ENCODE results near the gene TTC21A. TPM values are rescaled to one million over a fixed set of nuclear protein-coding genes. Genes with fewer than 3 reads are reported as not detected.

TTC21A gene
- polyA plus RNA-seq, 4 donors = 6.0 to 19.9 (median 11.8) TPM

GRCh38 chr3:39096775-39097174, 10.7 kb upstream of the TTC21A start:
- no peak for DNase-seq (ENCODE audit: low read depth in 4 of 4, low spot score in 2 of 4)

GRCh38 chr3:39097716-39098472, 9.6 kb upstream of the TTC21A start:
- no peak for DNase-seq (ENCODE audit: low read depth in 4 of 4, low spot score in 2 of 4)

- DNase-seq (ENCODE audit: low read depth in 4 of 4, low spot score in 2 of 4) = no peak
Measured at GRCh38 chr3:39098473-39099000, 8.9 kb upstream of the TTC21A start.

- no peak for DNase-seq (ENCODE audit: low read depth in 4 of 4, low spot score in 2 of 4)
Measured at GRCh38 chr3:39099242-39099641, 8.2 kb upstream of the TTC21A start.

DNA sequence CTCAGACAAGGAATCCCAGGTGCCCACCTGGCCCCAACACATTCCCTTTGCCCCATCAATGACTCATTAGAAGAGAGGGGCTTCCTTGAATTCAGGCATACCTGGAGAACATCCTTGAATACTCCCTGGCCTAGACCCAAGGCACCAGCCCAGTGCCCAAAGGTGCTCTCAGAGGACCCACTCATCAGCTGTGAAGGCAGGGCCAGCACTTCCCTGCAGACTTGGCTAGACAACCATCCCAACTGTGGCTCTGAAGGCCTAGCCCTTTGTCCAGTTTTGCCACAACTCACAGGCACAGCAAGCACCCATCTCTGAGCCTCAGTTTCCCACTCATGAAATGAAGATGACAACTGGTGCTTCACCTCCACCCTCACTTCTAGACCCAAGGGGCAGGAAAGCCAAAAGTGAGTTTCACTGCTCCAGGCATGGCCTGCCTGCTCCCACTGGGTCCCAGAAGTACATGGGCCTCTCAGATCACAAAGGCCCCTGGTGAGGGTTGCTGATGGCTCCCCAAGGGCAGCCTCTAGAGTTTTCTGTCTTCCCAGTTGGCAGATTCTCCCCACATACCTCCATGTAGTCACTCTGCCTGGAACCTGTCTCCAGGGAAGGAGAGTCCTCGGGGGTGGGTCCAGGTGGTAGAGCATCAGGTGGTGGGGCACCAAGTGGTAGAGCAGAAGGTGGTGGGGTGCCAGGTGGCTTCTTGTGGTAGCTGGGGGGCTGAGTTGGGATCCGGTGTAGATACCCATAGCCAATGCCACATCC, 7.6 kb upstream of the TTC21A start:
- no peak for DNase-seq (ENCODE audit: low read depth in 4 of 4, low spot score in 2 of 4)

DNA sequence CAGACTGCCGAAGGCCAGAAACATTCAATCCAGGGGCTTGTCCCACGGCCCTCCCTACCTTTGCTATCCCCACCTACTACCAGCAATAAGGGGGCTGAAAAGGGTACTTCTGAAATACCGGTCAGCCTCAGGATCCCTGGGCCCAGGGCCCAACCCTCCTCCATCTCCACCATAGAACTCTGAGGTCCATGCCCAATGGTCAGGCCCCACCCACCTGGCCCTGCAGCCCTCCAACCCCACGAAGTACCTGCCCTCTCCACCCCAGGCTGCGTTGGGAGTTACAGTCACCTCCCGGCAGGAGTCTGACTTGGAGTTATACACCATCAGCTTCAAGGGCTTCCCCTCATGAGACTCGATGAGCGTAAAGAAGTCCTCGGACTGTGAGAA, 7.0 kb upstream of the TTC21A start:
- no peak for DNase-seq (ENCODE audit: low read depth in 4 of 4, low spot score in 2 of 4)

- DNase-seq (ENCODE audit: low read depth in 4 of 4, low spot score in 2 of 4) = no peak
Measured at GRCh38 chr3:39101022-39101689, 6.3 kb upstream of the TTC21A start.

GRCh38 chr3:39102504-39103323, 4.8 kb upstream of the TTC21A start:
- DNase-seq (ENCODE audit: low read depth in 4 of 4, low spot score in 2 of 4) = no peak

DNA sequence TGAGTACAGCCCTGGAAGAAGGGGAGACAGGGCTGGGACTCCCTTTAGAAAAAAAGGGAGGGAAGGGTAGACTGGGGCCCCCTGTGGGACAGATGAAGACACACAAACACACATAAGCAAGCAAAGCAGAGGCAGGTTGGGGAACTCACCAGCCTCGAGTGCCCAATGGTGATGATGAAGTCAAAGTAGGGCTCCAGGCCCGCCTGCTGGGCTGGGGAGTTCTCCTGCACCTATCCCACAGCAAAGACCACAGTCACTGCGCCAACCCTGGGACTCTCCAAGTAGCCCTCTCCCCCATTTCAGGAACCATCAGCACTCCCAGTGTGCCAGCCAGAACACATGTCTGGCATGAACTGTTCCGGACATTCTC, 4.2 kb upstream of the TTC21A start:
- DNase-seq (ENCODE audit: low read depth in 4 of 4, low spot score in 2 of 4) = no peak

DNA sequence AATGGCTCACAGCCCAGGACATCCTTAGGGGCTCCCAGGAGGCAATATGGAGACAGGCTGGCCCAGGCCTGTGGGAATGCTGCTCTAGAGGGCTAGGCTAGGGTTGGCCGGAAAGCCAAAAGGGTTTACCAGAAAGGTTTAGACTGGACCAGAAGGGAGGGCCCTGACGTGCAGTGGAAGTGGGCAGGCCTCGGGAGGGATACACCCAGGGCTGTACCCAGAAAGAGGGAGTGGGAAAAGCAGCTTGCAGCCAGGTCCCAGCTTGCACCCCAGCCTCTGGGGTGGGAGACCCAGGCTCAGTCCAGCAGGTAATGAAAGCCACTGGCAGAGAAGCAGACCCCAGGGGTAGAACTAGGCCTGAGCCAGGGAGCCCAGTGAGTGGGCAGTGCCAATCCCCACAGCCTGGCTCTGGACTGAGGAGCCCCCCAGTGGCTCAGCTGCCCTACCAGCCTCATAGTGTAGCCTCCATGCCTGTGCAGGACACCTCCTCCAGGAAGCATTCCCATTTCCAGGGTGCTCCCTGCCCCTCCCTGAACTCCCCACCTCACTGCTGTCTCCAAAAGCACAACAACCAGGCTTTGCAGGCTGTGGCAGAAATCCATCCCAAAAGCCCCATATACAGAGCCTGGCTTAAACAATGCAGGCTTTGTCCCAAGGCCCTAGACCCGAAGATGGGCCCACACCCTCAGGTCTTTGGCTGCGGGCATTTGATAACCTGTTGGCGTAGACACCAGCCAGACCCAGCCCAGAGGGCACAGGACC, 3.5 kb upstream of the TTC21A start:
- DNase-seq (ENCODE audit: low read depth in 4 of 4, low spot score in 2 of 4) = no peak

- DNase-seq (ENCODE audit: low read depth in 4 of 4, low spot score in 2 of 4) = no peak
Measured at GRCh38 chr3:39104961-39105686, 2.4 kb upstream of the TTC21A start.

GRCh38 chr3:39105687-39106063, 1.8 kb upstream of the TTC21A start:
- DNase-seq (ENCODE audit: low read depth in 4 of 4, low spot score in 2 of 4) = no peak

DNA sequence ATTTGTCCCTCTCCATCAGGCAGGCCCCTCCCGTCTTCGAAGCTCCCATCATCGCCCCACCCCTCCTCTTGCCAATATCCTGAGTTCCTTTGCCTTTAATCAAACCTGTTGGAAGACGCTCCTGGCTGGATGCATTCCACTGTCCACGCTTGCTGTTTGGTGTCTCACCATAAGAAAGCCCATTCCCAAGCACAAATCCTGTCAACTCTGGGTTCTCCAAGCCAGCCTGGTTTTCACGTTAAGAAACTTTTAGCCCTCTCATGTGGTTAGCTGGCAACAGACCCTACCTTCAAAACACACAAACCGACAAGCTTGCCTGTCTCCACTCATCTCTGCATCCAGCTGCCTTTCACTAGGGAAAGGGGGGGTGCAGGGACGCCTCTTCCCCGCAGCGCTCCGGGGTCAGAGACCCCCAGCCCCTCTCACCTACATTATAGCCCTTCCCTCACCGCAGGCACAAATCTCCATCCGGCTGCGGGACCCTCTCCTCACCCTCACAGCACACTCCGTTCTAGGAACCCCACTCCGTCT, 1.1 kb upstream of the TTC21A start:
- no peak for DNase-seq (ENCODE audit: low read depth in 4 of 4, low spot score in 2 of 4)

DNA sequence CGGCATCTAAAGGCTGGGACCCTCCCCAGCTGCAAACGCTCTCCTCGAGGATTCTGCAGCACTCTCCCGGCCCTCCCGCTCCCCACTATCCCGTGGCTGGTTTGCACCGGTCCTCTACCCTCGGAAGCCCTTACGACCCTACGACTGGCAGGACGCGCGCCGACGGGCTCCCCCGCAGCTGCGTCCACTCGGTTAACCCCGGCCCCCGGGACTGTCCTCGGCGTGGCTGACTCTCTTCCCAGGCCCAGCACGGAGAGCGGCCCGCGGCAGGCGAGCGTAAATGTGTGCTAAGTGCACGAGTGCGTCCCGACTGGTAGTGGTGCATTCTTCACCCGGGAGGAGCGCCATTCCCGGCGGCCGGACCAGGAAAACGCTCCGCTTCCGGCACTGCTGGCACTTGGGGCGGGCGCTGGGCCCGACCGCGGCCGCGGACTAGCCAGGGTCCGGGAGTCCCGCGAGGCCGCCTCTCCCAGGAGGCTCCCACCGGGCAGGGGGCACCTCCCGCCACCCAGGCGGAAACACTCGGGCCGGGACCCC, 561 bp upstream of the TTC21A start:
- DNase-seq (ENCODE audit: low read depth in 4 of 4, low spot score in 2 of 4) = peak in 2 of 4 donors; percentile 31 to 32

DNA sequence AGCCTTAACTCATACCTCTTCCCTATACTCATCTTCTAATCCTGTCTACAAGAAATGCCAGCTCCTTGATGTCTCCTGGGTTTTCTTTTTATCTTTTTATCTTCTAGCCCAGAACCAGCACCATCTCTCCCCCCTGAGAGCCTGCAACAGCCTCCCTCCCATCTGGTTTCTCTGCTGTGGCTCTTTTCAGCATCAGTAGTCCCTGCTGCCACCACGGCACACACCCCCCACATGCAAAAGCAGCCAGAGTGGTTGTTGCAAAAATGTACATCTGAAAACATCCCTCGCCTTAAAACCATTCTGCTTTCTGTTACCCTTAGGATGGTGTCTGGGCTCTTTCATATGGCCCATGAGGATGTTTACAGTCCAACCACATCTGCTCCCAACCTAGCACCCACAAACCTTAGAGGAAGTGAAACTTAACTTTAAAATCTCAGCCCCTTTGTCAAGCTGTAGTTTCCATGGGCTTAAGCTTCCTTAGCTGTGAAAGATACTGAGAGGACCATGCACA, 775 bp downstream of the TTC21A start:
- no peak for DNase-seq (ENCODE audit: low read depth in 4 of 4, low spot score in 2 of 4)

DNA sequence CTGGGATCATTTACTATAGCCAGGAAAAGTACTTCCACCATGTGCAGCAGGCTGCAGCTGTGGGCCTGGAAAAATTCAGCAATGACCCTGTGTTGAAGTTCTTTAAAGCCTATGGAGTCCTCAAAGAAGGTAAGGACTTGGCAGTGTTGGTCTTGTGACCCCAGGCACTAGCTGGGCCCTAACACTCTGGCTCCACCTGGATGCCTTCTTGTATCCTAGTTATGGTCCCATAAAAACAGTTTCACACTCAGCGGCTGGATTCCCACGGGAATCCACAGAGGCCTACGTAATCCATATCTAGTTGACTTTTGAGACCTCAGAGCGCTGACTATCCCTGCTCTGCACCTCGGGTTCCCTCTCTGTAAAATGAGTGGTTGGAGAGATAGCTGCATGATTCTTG, 1.6 kb downstream of the TTC21A start:
- no peak for DNase-seq (ENCODE audit: low read depth in 4 of 4, low spot score in 2 of 4)

DNA sequence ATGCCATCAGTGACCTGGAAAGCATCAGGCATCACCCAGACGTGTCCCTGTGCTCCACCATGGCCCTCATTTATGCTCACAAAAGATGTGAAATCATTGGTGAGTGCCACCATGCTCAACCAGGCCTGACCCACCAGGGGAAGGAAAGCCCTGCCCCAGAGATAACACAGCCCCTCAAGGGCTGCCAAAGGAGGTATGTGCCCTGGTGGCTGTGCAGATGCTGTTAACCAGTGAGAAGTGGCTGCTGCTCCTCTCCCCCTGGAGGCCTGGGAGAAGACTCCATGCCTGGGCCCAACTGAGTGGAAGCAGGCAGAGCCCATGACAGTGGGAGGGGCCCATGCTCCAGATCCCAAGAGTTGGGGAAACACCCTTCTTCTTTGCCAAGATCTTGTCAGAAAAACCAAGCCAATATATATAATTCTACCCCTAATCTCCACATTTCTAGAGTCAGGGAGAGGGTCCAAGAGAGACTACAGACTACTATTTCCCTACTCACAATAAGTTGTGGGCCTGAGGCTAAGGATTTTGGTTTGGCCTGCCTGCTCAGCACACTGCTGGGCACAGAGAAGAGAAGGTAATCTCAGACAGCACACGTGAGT, 2.7 kb downstream of the TTC21A start:
- DNase-seq (ENCODE audit: low read depth in 4 of 4, low spot score in 2 of 4) = no peak

DNA sequence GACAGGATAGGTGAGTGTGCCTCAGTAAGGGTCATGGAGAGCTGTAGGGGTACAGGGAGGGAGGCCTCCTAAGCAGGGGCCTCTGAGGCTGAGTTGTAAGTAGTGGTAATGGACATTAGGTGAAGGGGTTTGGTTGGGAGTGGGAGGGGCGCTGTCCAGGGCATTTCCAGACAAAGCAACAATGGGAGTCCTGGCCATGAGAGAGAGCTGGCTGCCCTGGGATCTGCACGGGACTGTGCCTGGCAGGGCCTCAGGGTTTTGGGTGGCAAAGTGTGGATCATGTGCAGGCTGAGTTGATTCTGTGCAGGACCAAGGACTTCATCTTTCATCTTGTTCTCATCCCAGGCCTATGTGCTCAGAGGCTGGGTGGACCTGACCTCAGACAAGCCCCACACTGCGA, 4.6 kb downstream of the TTC21A start:
- no peak for DNase-seq (ENCODE audit: low read depth in 4 of 4, low spot score in 2 of 4)
